AG09309 (cell line): ENCODE results near the gene CARS1.

Experiments
- DNase-seq: peaks from one replicate; pipeline ENCODE4 v3.0.0-alpha.2; 2010; ENCODE audit warnings: low read depth
- H3K4me3 ChIP-seq: 2 replicates; pipeline ENCODE4 v1.5.1; 2011; ENCODE audit warnings: mild to moderate bottlenecking, low read depth, low read length, moderate library complexity; ENCODE audit not compliant: control insufficient read depth
- TF ChIP-seq, protein P1 (sequence below): IDR thresholded peaks from 2 replicates; pipeline ENCODE4 v1.5.1; 2011; ENCODE audit warnings: mild to moderate bottlenecking, low read depth, low read length, inconsistent platforms; ENCODE audit not compliant: insufficient read depth, control insufficient read depth; ENCODE audit errors: missing control alignments

CARS1 gene

DNA sequence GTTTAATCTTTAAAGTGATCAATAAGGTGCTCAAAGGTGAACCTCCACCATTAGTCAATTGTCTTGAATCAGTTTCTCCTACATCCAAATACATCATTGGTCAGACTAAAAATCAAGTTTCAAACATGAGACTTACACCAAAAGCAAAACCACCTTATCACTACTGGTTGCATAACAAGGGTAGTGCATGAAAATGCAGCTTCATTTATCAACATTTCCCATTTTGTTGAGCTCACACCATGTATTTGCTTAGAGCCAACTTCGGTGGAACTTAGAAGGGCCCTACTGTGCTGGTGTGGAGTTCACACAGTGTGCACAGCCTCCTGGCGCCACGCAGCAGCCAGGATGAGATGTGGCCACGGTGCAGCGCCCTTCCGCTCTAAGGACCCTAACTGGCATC lies 104.9 kb downstream of the CARS1 start:
- TF ChIP-seq, protein P1, sequence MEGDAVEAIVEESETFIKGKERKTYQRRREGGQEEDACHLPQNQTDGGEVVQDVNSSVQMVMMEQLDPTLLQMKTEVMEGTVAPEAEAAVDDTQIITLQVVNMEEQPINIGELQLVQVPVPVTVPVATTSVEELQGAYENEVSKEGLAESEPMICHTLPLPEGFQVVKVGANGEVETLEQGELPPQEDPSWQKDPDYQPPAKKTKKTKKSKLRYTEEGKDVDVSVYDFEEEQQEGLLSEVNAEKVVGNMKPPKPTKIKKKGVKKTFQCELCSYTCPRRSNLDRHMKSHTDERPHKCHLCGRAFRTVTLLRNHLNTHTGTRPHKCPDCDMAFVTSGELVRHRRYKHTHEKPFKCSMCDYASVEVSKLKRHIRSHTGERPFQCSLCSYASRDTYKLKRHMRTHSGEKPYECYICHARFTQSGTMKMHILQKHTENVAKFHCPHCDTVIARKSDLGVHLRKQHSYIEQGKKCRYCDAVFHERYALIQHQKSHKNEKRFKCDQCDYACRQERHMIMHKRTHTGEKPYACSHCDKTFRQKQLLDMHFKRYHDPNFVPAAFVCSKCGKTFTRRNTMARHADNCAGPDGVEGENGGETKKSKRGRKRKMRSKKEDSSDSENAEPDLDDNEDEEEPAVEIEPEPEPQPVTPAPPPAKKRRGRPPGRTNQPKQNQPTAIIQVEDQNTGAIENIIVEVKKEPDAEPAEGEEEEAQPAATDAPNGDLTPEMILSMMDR, result no peak
- no peak for DNase-seq
- H3K4me3 ChIP-seq, result no peak overlapping the region

- H3K4me3 ChIP-seq, result no peak overlapping the region
- TF ChIP-seq, protein P1, result no peak
- DNase-seq, result no peak
Measured at GRCh38 chr11:2951231-2952110, 105.8 kb downstream of the CARS1 start.
